DND-41 (cell line): ENCODE results near the gene NACC2.

Source experiments
- EZH2 ChIP-seq: IDR thresholded peaks from 3 replicates; pipeline ENCODE4 v1.6.1; 2012; ENCODE audit warnings: borderline replicate concordance, low read depth, mild to moderate bottlenecking, moderate library complexity, low read length, inconsistent platforms; ENCODE audit not compliant: severe bottlenecking
- TF ChIP-seq, protein P1 (sequence below): IDR thresholded peaks from 2 replicates; pipeline ENCODE4 v1.5.1; 2012; ENCODE audit warnings: borderline replicate concordance, low read length, moderate library complexity, mild to moderate bottlenecking; ENCODE audit not compliant: poor library complexity, severe bottlenecking; ENCODE audit errors: extremely low read depth

DNA sequence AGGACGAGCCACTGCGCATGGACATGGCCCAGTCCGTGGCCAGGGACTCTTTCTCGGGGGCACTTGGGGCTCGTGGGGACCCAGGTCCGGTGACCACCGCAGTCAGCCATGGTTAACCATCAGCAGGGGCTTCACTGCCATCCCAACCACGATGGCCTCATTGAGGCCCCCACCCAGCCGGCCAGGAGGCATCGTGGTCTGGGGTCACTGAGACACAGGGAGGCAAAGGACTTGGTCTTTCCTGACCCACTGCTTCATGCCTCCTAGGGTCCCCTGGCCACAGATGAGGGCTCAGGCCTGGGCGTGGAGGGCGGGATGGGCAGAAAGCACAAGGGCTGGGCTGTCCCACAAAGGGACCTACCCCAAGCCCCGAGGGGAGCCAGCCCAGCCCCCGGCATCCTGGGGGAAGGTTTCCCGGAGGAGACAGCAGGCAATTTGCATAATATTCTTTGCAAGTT, 6.6 kb downstream of the NACC2 start:
- TF ChIP-seq, protein P1, sequence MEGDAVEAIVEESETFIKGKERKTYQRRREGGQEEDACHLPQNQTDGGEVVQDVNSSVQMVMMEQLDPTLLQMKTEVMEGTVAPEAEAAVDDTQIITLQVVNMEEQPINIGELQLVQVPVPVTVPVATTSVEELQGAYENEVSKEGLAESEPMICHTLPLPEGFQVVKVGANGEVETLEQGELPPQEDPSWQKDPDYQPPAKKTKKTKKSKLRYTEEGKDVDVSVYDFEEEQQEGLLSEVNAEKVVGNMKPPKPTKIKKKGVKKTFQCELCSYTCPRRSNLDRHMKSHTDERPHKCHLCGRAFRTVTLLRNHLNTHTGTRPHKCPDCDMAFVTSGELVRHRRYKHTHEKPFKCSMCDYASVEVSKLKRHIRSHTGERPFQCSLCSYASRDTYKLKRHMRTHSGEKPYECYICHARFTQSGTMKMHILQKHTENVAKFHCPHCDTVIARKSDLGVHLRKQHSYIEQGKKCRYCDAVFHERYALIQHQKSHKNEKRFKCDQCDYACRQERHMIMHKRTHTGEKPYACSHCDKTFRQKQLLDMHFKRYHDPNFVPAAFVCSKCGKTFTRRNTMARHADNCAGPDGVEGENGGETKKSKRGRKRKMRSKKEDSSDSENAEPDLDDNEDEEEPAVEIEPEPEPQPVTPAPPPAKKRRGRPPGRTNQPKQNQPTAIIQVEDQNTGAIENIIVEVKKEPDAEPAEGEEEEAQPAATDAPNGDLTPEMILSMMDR = no peak
- TF ChIP-seq EZH2 = no peak
